Epidermal melanocyte (primary cell): ENCODE data around the gene LNX2.
A peak's percentile ranks its signal among the peaks of the same experiment; 100 is the strongest.

ENCODE experiments used
- DNase-seq: peaks from one replicate; pipeline ENCODE4 v3.0.0; 2011; ENCODE audit warnings: low spot score; ENCODE audit not compliant: insufficient read length

Gene LNX2

GRCh38 chr13:27562457-27562856 is 57.9 kb downstream of the LNX2 start:
- no peak for DNase-seq

- no peak for DNase-seq
Measured at GRCh38 chr13:27559719-27560118, 60.6 kb downstream of the LNX2 start.

GRCh38 chr13:27556109-27556508 is 64.2 kb downstream of the LNX2 start:
- DNase-seq, result no peak

GRCh38 chr13:27551562-27551961 is 68.8 kb downstream of the LNX2 start:
- no peak for DNase-seq

- no peak for DNase-seq
Measured at GRCh38 chr13:27549406-27549981, 70.8 kb downstream of the LNX2 start.

- DNase-seq, result no peak
Measured at GRCh38 chr13:27542220-27542619, 78.1 kb downstream of the LNX2 start.

- DNase-seq, result peak; percentile 44
Measured at GRCh38 chr13:27541386-27541785, 78.9 kb downstream of the LNX2 start.

- no peak for DNase-seq
Measured at GRCh38 chr13:27536361-27537101, 83.8 kb downstream of the LNX2 start.

GRCh38 chr13:27535546-27535945 is 84.8 kb downstream of the LNX2 start:
- DNase-seq, result no peak

GRCh38 chr13:27534981-27535380 is 85.3 kb downstream of the LNX2 start:
- no peak for DNase-seq

GRCh38 chr13:27534108-27534980 is 86.0 kb downstream of the LNX2 start:
- no peak for DNase-seq

GRCh38 chr13:27533155-27533643 is 87.1 kb downstream of the LNX2 start:
- DNase-seq, result peak; percentile 62

GRCh38 chr13:27528908-27529307 is 91.4 kb downstream of the LNX2 start:
- DNase-seq, result no peak

GRCh38 chr13:27526516-27526915 is 93.8 kb downstream of the LNX2 start:
- no peak for DNase-seq

- no peak for DNase-seq
Measured at GRCh38 chr13:27524981-27525975, 95.1 kb downstream of the LNX2 start.

- DNase-seq, result no peak
Measured at GRCh38 chr13:27523346-27524073, 96.8 kb downstream of the LNX2 start.

- no peak for DNase-seq
Measured at GRCh38 chr13:27522847-27523246, 97.5 kb downstream of the LNX2 start.

- no peak for DNase-seq
Measured at GRCh38 chr13:27516103-27516502, 104.2 kb downstream of the LNX2 start.

GRCh38 chr13:27510082-27510481 is 110.2 kb downstream of the LNX2 start:
- no peak for DNase-seq

- no peak for DNase-seq
Measured at GRCh38 chr13:27508802-27509201, 111.5 kb downstream of the LNX2 start.
